K562 (cell line): ENCODE results near the gene ZFPM1. TPM values are rescaled to one million over a fixed set of nuclear protein-coding genes. Genes with fewer than 3 reads are reported as not detected.

ENCODE experiments used
- ARHGAP35 ChIP-seq: fragments of 450-650 bp; IDR thresholded peaks from 2 replicates; pipeline ENCODE4 v1.6.1; 2018; ENCODE audit not compliant: partially characterized antibody
- CBX3 ChIP-seq, 2 experiments: IDR thresholded peaks; 1 replicate in 1 of 2; 2 replicates in 1 of 2; pipeline ENCODE4 v1.6.1; 2012; ENCODE audit warnings: inconsistent platforms in 2 of 2, low read length in 2 of 2, borderline replicate concordance in 1 of 2, control low read depth in 1 of 2
- CEBPB ChIP-seq: fragments of 450-650 bp; IDR thresholded peaks from 2 replicates; pipeline ENCODE4 v1.6.1; 2016; ENCODE audit warnings: missing genetic modification characterization, missing compliant biosample characterization
- GABPB1 ChIP-seq: sonication (generic); formaldehyde crosslinking; IDR thresholded peaks from 2 replicates; pipeline ENCODE4 v1.8.0; 2022; ENCODE audit warnings: mild to moderate bottlenecking, missing genetic modification reagents
- MNT ChIP-seq, 2 experiments: fragments of 450-650 bp; conservative IDR thresholded peaks; 2 replicates each; pipeline ENCODE4 v1.6.1; 2017; ENCODE audit warnings: mild to moderate bottlenecking in 2 of 2, moderate library complexity in 2 of 2
- NBN ChIP-seq: fragments of 450-650 bp; IDR thresholded peaks from 2 replicates; pipeline ENCODE4 v1.6.1; 2016; ENCODE audit warnings: low read depth, mild to moderate bottlenecking
- NR2C2 ChIP-seq, 2 experiments: fragments of 200-800 bp in 1 of 2; sonication (Bioruptor generic) in 1 of 2; sonication (generic) in 1 of 2; formaldehyde crosslinking in 1 of 2; IDR thresholded peaks; 2 replicates each; pipeline versions ENCODE4 v1.6.1 to v1.8.0; 2016 to 2022; ENCODE audit warnings: mild to moderate bottlenecking in 1 of 2, missing compliant biosample characterization in 1 of 2, missing genetic modification characterization in 1 of 2, missing genetic modification reagents in 1 of 2
- PHF21A ChIP-seq: fragments of 450-650 bp; IDR thresholded peaks from 2 replicates; pipeline ENCODE4 v1.6.1; 2017; ENCODE audit warnings: low read depth, borderline replicate concordance
- PTTG1 ChIP-seq: fragments of 450-650 bp; IDR thresholded peaks from 2 replicates; pipeline ENCODE4 v1.6.1; 2016; ENCODE audit warnings: low read depth, mild to moderate bottlenecking, missing genetic modification characterization, missing compliant biosample characterization
- SIN3A ChIP-seq, 2 experiments: fragments of 150-350 bp in 1 of 2; IDR thresholded peaks; 2 replicates each; pipeline ENCODE4 v1.6.1; 2011 to 2016; ENCODE audit warnings: borderline replicate concordance in 2 of 2, low read depth in 2 of 2, low read length in 2 of 2, mild to moderate bottlenecking in 2 of 2, moderate library complexity in 2 of 2; ENCODE audit not compliant: control insufficient read depth in 1 of 2
- TGIF2 ChIP-seq: sonication (generic); formaldehyde crosslinking; IDR thresholded peaks from 2 replicates; pipeline ENCODE4 v1.8.1; 2022; ENCODE audit warnings: mild to moderate bottlenecking, missing genetic modification reagents, moderate library complexity
- VEZF1 ChIP-seq: fragments of 200-800 bp; sonication (Bioruptor generic); IDR thresholded peaks from 2 replicates; pipeline ENCODE4 v1.6.1; 2017; ENCODE audit warnings: missing genetic modification characterization, missing compliant biosample characterization
- YY1 ChIP-seq, 3 experiments: IDR thresholded peaks; 2 replicates each; pipeline ENCODE4 v1.6.1; 2011; ENCODE audit warnings: low read length in 2 of 3, mild to moderate bottlenecking in 2 of 3, moderate library complexity in 2 of 3, borderline replicate concordance in 1 of 3, control low read depth in 1 of 3, low read depth in 1 of 3; ENCODE audit not compliant: insufficient read depth in 3 of 3, insufficient replicate concordance in 2 of 3, control insufficient read depth in 1 of 3, insufficient read length in 1 of 3; ENCODE audit errors: extremely low read depth in 1 of 3
- ZBTB1 ChIP-seq: sonication (generic); formaldehyde crosslinking; IDR thresholded peaks from 2 replicates; pipeline ENCODE4 v1.8.1; 2023; ENCODE audit warnings: missing genetic modification reagents, low read depth, mild to moderate bottlenecking, borderline replicate concordance
- ZNF133 ChIP-seq: fragments of 250-450 bp; sonication (Bioruptor Pico); IDR thresholded peaks from 2 replicates; pipeline ENCODE4 v1.4.0; 2020; ENCODE audit warnings: mild to moderate bottlenecking
- ZNF232 ChIP-seq: sonication (generic); formaldehyde crosslinking; IDR thresholded peaks from 2 replicates; pipeline ENCODE4 v1.8.0; 2022; ENCODE audit warnings: mild to moderate bottlenecking, missing genetic modification reagents
- ZNF512 ChIP-seq: IDR thresholded peaks from 2 replicates; pipeline ENCODE4 v1.6.1; 2016; ENCODE audit warnings: missing genetic modification characterization, missing compliant biosample characterization
- ZNF639 ChIP-seq, 2 experiments: fragments of 200-800 bp in 1 of 2; sonication (Bioruptor generic) in 1 of 2; sonication (generic) in 1 of 2; formaldehyde crosslinking in 1 of 2; IDR thresholded peaks in 1 of 2; conservative IDR thresholded peaks in 1 of 2; 2 replicates each; pipeline versions ENCODE4 v1.5.0 to v1.6.1; 2016 to 2020; ENCODE audit warnings: missing compliant biosample characterization in 1 of 2, missing genetic modification characterization in 1 of 2, missing genetic modification reagents in 1 of 2
- ZNF830 ChIP-seq: fragments of 250-450 bp; sonication (Bioruptor Pico); IDR thresholded peaks from 2 replicates; pipeline ENCODE4 v1.5.0; 2021; ENCODE audit warnings: mild to moderate bottlenecking
- polyA plus RNA-seq, 8 experiments: library from polyadenylated mRNA; depleted of rRNA in 4 of 8; stranded (reverse) in 5 of 8; unstranded in 3 of 8; fragments of >200 nt; fragmentation: Nextera tagmentation in 2 of 8; fragmentation: Illumina TruSeq in 1 of 8; extraction: Ambion mirVana in 2 of 8; extraction: Trizol in 1 of 8; gene quantifications; 2 replicates each; pipeline versions ENCODE4 v1.2.1 to v1.2.3, GENCODE V29; 2011 to 2014; ENCODE audit warnings: inconsistent platforms in 1 of 8, missing spikeins in 1 of 8
- total RNA-seq, 7 experiments: library from RNA; depleted of rRNA in 6 of 7; stranded (reverse); fragments of >200 nt in 6 of 7; fragmentation: Illumina TruSeq in 2 of 7; extraction: Trizol in 2 of 7; gene quantifications; 2 replicates each; pipeline versions ENCODE4 v1.2.1 to v1.2.3, GENCODE V29; 2011 to 2021; ENCODE audit warnings: low replicate concordance in 1 of 7

The ZFPM1 gene
- total and polyA plus RNA-seq, 9 of the 15 experiments (the other 6 are each of a cell fraction or from before 2014, with no cell fraction given): 0.03 to 35.9 (median 1.4) TPM

- TF ChIP-seq ZBTB1 (CRISPR knock-in tag) (peak; percentile 94), ZNF133 (CRISPR knock-in tag) (no peak), VEZF1 (CRISPR knock-in tag) (peak; percentile 85), PTTG1 (tag) (no peak), SIN3A (IDR thresholded peaks at IDR 0.05; ENCODE audit: borderline replicate concordance in 2 of 2, control insufficient read depth in 1 of 2, low read depth in 2 of 2, low read length in 2 of 2) (peak; percentile 93 to 100), ZNF639 (CRISPR knock-in tag; conservative IDR thresholded peaks at IDR 0.05 in 1 of 2, IDR thresholded peaks at IDR 0.05 in 1 of 2) (peak; percentile 92 to 99), NR2C2 (CRISPR knock-in tag; IDR thresholded peaks at IDR 0.05) (peak; percentile 93), NR2C2 (tag; IDR thresholded peaks at IDR 0.05) (peak; percentile 37; the same call in 1 of the 2 replicates), ZNF232 (CRISPR knock-in tag) (peak; percentile 99), NBN (no peak), YY1 (IDR thresholded peaks at IDR 0.05; ENCODE audit: borderline replicate concordance in 1 of 3, control insufficient read depth in 1 of 3, extremely low read depth in 1 of 3, insufficient read depth in 3 of 3, insufficient read length in 1 of 3, insufficient replicate concordance in 2 of 3, low read depth in 1 of 3, low read length in 2 of 3) (peak in 1 of 3 experiments; percentile 66), ZNF512 (no peak), CBX3 (IDR thresholded peaks at IDR 0.05; ENCODE audit: borderline replicate concordance in 1 of 2, low read length in 2 of 2) (peak in 1 of 2 experiments; percentile 79; a peak in 2 of 3 replicates), PHF21A (no peak), CEBPB (tag) (no peak), ZNF830 (CRISPR knock-in tag) (no peak), TGIF2 (peak; percentile 96), ARHGAP35 (no peak), GABPB1 (CRISPR knock-in tag) (peak; percentile 89), MNT (conservative IDR thresholded peaks at IDR 0.05) (peak; percentile 66 to 89)
Measured at GRCh38 chr16:88560714-88561484, 107.8 kb downstream of the ZFPM1 start (continued).
